Testis (tissue), 3 donors: ENCODE results near the gene GOLGA6D. TPM values are rescaled to one million over a fixed set of nuclear protein-coding genes. Genes with fewer than 3 reads are reported as not detected.
"Not testable (repeated sequence)": the region's sequence is repeated elsewhere in the genome, so short reads cannot be mapped to it uniquely, and the experiment has no call there.

ENCODE experiments used
- DNase-seq: peaks from one replicate; pipeline ENCODE4 v3.0.0-alpha.2; 2019
- H3K27ac ChIP-seq, 2 donors: fragments of 200-600 bp; sonication (generic); one replicate each; pipeline ENCODE4 v1.5.1; 2019
- H3K27me3 ChIP-seq: fragments of 200-600 bp; sonication (generic); one replicate; pipeline ENCODE4 v1.5.1; 2019
- H3K36me3 ChIP-seq: fragments of 200-600 bp; sonication (generic); one replicate; pipeline ENCODE4 v1.5.1; 2017; ENCODE audit warnings: low read depth; ENCODE audit errors: missing control alignments
- H3K4me1 ChIP-seq: fragments of 200-600 bp; sonication (generic); one replicate; pipeline ENCODE4 v1.5.1; 2019
- H3K4me3 ChIP-seq, 2 donors: fragments of 200-600 bp; sonication (generic); one replicate each; pipeline ENCODE4 v1.5.1; 2017 to 2019
- H3K9me3 ChIP-seq: fragments of 200-600 bp; sonication (generic); one replicate; pipeline ENCODE4 v1.5.1; 2017
- POLR2A ChIP-seq: fragments of 450-650 bp; IDR thresholded peaks from one replicate; pipeline ENCODE4 v1.6.1; 2017; ENCODE audit warnings: antibody characterized with exemption, mild to moderate bottlenecking, moderate library complexity
- WGBS, 2 donors: methylation state at CpG; one replicate each; pipeline ENCODE4 v1.1.5; 2018; 5-methylcytosine and 5-hydroxymethylcytosine counted together
- intact Hi-C: fragments of 100-400 bp; cut with DNase I; formaldehyde crosslinking; loops from one replicate; pipeline ENCODE4 v1.15.1; 2023; ENCODE audit warnings: low total_unique reads
- polyA plus RNA-seq: library from polyadenylated mRNA; stranded (reverse); fragments of 350-450 nt; fragmentation: Illumina TruSeq; extraction: RNeasy Lipid Tissue Mini Kit (QIAGEN cat#74804); gene quantifications from one replicate; pipeline ENCODE4 v1.2.3, GENCODE V29; 2014; ENCODE audit warnings: low read depth, low replicate concordance; ENCODE audit not compliant: insufficient read depth
- total RNA-seq, 2 donors: library from RNA; depleted of rRNA; stranded (reverse); fragments of >200 nt; gene quantifications; one replicate each; pipeline ENCODE4 v1.2.3, GENCODE V29; 2016
- TF ChIP-seq, protein P1 (sequence below), 3 experiments: fragments of 450-650 bp in 2 of 3; fragments of 200-600 bp in 1 of 3; sonication (generic) in 1 of 3; IDR thresholded peaks; one replicate each; pipeline ENCODE4 v1.5.1; 2016 to 2019; ENCODE audit warnings: antibody characterized with exemption in 3 of 3, mild to moderate bottlenecking in 2 of 3, moderate library complexity in 1 of 3

The GOLGA6D gene
- total and polyA plus RNA-seq, 3 donors from 2014 or later: 13.1 to 29.8 (median 13.3) TPM

DNA sequence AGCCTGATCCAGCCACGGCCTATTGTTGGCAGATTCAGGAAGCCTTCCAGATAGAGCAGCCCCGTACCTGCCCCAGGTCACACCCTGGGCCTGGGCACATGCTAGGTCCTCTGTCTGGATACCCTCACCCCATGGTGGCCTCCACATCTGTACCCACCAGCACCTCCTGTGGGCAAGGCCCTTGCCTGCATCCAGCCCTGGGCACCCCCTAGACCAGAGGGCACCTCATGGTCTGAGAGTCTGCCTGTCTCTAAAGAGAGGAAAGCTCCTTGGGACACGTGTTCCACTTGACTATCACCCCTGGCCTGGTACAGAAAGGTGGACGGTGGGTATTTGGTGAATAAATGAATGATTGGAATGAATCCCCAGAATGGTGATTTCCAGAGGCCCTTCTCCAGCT is 44.4 kb downstream of the GOLGA6D start:
- no peak for TF ChIP-seq POLR2A
- TF ChIP-seq, protein P1, sequence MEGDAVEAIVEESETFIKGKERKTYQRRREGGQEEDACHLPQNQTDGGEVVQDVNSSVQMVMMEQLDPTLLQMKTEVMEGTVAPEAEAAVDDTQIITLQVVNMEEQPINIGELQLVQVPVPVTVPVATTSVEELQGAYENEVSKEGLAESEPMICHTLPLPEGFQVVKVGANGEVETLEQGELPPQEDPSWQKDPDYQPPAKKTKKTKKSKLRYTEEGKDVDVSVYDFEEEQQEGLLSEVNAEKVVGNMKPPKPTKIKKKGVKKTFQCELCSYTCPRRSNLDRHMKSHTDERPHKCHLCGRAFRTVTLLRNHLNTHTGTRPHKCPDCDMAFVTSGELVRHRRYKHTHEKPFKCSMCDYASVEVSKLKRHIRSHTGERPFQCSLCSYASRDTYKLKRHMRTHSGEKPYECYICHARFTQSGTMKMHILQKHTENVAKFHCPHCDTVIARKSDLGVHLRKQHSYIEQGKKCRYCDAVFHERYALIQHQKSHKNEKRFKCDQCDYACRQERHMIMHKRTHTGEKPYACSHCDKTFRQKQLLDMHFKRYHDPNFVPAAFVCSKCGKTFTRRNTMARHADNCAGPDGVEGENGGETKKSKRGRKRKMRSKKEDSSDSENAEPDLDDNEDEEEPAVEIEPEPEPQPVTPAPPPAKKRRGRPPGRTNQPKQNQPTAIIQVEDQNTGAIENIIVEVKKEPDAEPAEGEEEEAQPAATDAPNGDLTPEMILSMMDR (IDR thresholded peaks at IDR 0.05): no peak
- intact Hi-C loops: no loop called here
- WGBS, 2 donors: 86 to 96% methylated on average over 4 of the region's 4 CpGs

DNA sequence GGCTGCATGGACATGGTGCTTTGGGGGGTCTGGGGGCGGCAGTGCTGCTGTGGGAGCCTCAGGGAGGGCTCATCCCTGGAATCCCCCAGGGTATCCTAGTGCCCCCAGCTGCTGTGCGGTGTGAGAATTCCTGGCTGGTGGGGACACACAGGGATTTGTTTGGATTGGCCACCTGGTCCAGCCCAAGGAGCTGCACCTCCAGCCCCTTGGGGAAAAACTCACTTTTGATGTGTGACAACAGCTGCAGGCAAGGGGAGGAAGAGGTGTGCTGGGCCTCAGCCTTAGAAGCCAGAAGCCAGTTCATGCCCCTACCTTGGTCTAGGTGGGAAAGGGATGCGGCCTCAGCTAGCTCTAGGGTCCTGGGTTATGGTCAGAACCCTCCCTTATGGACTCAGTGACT is 44.9 kb downstream of the GOLGA6D start:
- no peaks in the 10 kb centered on the region for H3K27me3 ChIP-seq
- no peak for DNase-seq
- no peaks in the 10 kb centered on the region for H3K36me3 ChIP-seq
- TF ChIP-seq, protein P1 (IDR thresholded peaks at IDR 0.05): no peak
- no peak for TF ChIP-seq POLR2A
- H3K9me3 ChIP-seq: no peaks in the 10 kb centered on the region
- no peaks in the 10 kb centered on the region for H3K4me1 ChIP-seq
- intact Hi-C loops: no loop called here
- no peak overlapping the region for H3K4me3 ChIP-seq
- no peak overlapping the region for H3K27ac ChIP-seq
- 100% methylated on average over 1 to 3 of the region's 3 CpGs for WGBS, 2 donors

More for the DNA sequence above, 44.4 kb downstream of the GOLGA6D start:
- H3K4me3 ChIP-seq: no peak overlapping the region
- H3K27me3 ChIP-seq: no peaks in the 10 kb centered on the region
- H3K27ac ChIP-seq: no peak overlapping the region
- no peaks in the 10 kb centered on the region for H3K36me3 ChIP-seq
- DNase-seq: no peak
- no peaks in the 10 kb centered on the region for H3K4me1 ChIP-seq
- no peaks in the 10 kb centered on the region for H3K9me3 ChIP-seq

DNA sequence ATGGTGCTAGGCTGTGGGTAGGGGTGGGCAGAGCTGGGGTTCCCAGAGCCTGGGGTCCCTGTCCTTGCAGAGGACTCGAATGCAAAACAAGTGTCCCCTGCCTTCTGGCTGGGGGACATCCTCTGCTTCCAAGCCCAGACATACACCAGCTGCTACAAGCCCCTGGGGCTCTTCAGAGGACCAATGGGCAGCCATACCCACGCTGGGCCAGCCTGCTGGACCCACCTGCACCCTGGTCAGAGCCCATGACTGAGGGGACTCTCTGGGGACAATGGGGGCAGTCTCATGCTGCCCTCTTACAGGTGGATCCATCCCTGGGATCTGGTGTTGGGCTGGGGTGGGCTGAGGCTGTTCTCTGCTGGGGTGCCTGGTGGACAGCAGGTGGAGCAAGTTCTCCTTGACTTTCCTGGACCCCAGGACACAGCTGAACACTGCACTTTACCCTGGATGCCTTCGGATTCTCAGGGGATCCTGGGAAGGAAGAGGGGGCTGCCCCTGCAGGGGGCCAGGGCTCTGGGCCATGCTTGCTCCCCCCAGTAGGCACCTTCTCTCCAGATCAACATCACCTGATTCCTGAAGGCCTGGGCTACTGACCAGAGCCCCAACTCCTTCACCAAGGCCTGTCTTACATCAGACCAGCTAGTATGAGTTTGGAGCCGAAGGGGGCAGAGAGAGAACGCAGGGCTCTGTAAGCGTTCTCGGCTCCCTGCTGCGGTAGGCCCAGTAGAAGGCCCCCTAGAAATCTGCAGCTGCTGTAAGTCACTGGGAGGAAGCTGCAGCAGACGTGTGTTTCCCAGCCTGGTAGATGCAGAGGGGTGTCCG is 46.1 kb downstream of the GOLGA6D start:
- intact Hi-C loops: no loop called here
- Histone ChIP-seq H3K4me1 (no peaks in the 10 kb centered on the region), H3K27ac (no peak overlapping the region), H3K4me3 (no peak overlapping the region), H3K36me3 (no peaks in the 10 kb centered on the region), H3K27me3 (no peaks in the 10 kb centered on the region), H3K9me3 (no peaks in the 10 kb centered on the region)
- TF ChIP-seq, protein P1 (IDR thresholded peaks at IDR 0.05): no peak
- no peak for TF ChIP-seq POLR2A
- WGBS, 2 donors: 48 to 80% methylated on average over 2 to 10 of the region's 10 CpGs
- DNase-seq: no peak

DNA sequence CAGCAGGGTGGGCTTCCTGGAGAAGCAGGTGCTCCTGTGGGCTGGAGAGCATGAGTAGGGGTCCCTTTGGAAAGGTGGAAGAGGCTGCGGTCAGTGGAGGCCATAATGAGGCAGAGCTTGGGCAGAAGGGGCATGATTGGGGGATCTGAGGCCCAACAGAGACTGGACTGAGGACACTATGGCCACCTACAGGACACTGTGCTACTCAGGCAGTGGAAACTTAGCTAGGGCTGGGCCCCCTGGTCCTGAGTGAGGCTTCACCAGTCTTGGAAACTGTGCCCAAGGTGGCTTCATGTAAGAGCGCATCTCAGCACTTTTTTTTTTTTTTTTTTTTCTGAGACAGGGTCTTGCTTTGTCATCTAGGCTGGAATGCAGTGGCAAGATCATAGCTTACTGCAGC is 46.9 kb downstream of the GOLGA6D start:
- Histone ChIP-seq H3K27ac (no peak overlapping the region), H3K27me3 (no peaks in the 10 kb centered on the region), H3K4me3 (no peak overlapping the region), H3K36me3 (no peaks in the 10 kb centered on the region), H3K9me3 (no peaks in the 10 kb centered on the region), H3K4me1 (no peaks in the 10 kb centered on the region)
- intact Hi-C loops: no loop called here
- TF ChIP-seq, protein P1 (IDR thresholded peaks at IDR 0.05): no peak
- no peak for TF ChIP-seq POLR2A
- WGBS, 2 donors: 82 to 92% methylated on average over 2 of the region's 2 CpGs
- no peak for DNase-seq

DNA sequence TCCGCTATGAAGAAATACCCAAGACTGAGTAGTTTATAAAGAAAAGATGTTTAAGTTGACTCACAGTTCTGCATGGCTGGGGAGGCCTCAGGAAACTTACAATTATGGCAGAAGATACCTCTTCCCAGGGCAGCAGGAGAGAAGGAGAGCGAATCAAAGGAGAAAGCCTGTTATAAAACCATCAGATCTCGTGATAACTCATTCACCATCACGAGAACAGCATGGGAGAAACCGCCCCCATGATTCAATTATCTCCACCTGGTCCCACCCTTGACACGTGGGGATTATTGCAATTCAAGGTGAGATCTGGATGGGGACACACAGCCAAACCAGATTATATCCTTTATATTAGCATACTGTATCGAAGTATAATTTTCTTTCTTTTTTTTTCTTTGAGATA is 49.5 kb downstream of the GOLGA6D start:
- H3K36me3 ChIP-seq, H3K27ac ChIP-seq, DNase-seq, H3K27me3 ChIP-seq, intact Hi-C loops, H3K4me1 ChIP-seq, H3K9me3 ChIP-seq, H3K4me3 ChIP-seq: not testable (repeated sequence)
- 69 to 74% methylated on average over 7 of the region's 7 CpGs for WGBS, 2 donors

DNA sequence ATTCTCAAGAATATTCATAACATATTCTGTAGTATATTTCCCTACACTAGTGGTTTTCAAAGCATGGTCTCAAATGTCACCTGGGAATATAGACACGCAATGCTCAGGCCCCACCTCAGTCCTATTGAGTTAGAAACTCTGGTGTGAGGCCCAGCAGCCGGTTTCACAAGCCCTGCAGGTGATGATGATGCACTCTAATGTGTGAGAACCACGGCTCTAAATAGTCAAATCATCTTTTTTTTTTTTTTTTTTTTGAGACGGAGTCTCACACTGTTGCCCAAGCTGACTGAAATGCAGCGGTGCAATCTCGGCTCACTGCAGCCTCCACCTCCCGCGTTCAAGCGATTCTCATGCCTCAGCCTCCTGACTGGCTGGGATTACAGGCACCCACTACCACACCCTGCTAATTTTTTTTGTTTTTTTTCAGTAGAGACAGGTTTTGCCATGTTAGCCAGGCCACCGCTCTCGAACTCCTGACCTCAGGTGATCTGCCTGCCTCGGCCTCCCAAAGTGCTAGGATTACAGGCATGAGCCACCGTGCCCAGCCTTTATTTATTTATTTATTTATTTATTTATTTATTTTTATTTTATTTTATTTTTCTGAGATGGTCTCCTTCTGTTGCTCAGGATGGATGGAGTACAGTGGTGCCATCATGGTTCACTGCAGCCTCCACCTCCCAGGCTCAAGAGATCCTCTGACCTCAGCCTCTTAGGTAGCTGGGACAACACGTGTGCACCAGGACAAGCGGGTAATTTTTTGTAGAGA is 51.2 kb downstream of the GOLGA6D start:
- H3K9me3 ChIP-seq, DNase-seq, H3K27ac ChIP-seq, H3K4me1 ChIP-seq, H3K27me3 ChIP-seq, H3K36me3 ChIP-seq, H3K4me3 ChIP-seq, intact Hi-C loops: not testable (repeated sequence)
- WGBS, 2 donors: 91 to 92% methylated on average over 15 of the region's 15 CpGs
